GM21737 (cell line): ENCODE data around the gene PXDN.
"Not testable (repeated sequence)": the region's sequence is repeated elsewhere in the genome, so short reads cannot be mapped to it uniquely, and the experiment has no call there.

ENCODE experiments used
- ATAC-seq: cut with Tn5 transposase; IDR thresholded peaks from one replicate; pipeline ENCODE4 v1.9.1; 2021; ENCODE audit warnings: mild to moderate bottlenecking, moderate library complexity; ENCODE audit not compliant: unreplicated experiment

Gene PXDN

GRCh38 chr2:1688161-1688560 is 56.2 kb downstream of the PXDN start:
- no peak for ATAC-seq

- ATAC-seq = no peak
Measured at GRCh38 chr2:1687254-1687653, 57.1 kb downstream of the PXDN start.

GRCh38 chr2:1686784-1687105 is 57.6 kb downstream of the PXDN start:
- no peak for ATAC-seq

GRCh38 chr2:1685957-1686783 is 58.1 kb downstream of the PXDN start:
- ATAC-seq = no peak

GRCh38 chr2:1685078-1685956 is 59.0 kb downstream of the PXDN start:
- no peak for ATAC-seq

- no peak for ATAC-seq
Measured at GRCh38 chr2:1683297-1683696, 61.0 kb downstream of the PXDN start.

GRCh38 chr2:1682181-1682440 is 62.2 kb downstream of the PXDN start:
- ATAC-seq = no peak

GRCh38 chr2:1681323-1682180 is 62.8 kb downstream of the PXDN start:
- no peak for ATAC-seq

- ATAC-seq = no peak
Measured at GRCh38 chr2:1681017-1681318, 63.3 kb downstream of the PXDN start.

GRCh38 chr2:1680222-1681016 is 63.9 kb downstream of the PXDN start:
- ATAC-seq = no peak

GRCh38 chr2:1679488-1680039 is 64.8 kb downstream of the PXDN start:
- ATAC-seq = not testable (repeated sequence)

- not testable (repeated sequence) for ATAC-seq
Measured at GRCh38 chr2:1679065-1679464, 65.2 kb downstream of the PXDN start.

- ATAC-seq = no peak
Measured at GRCh38 chr2:1678609-1679008, 65.7 kb downstream of the PXDN start.

GRCh38 chr2:1677821-1678165 is 66.5 kb downstream of the PXDN start:
- no peak for ATAC-seq

GRCh38 chr2:1676913-1677820 is 67.1 kb downstream of the PXDN start:
- no peak for ATAC-seq

GRCh38 chr2:1676091-1676912 is 68.0 kb downstream of the PXDN start:
- no peak for ATAC-seq

GRCh38 chr2:1675633-1676032 is 68.7 kb downstream of the PXDN start:
- ATAC-seq = no peak

GRCh38 chr2:1674766-1675397 is 69.4 kb downstream of the PXDN start:
- ATAC-seq = no peak
